Melanocyte of skin (primary cell): ENCODE data around the gene EP300. TPM values are rescaled to one million over a fixed set of nuclear protein-coding genes. Genes with fewer than 3 reads are reported as not detected.

ENCODE experiments used
- small RNA-seq, 2 donors: library from RNA; depleted of rRNA; stranded (forward); fragments of <200 nt; gene quantifications; one replicate each; pipeline ENCODE3, GENCODE V24; 2012
- total RNA-seq, 2 donors: library from RNA; depleted of rRNA; stranded (reverse); fragments of >200 nt; gene quantifications; 2 replicates each; pipeline ENCODE4 v1.2.3, GENCODE V29; 2012

Gene EP300
- total RNA-seq: 10 to 100 TPM; 44.0 to 52.3 TPM

DNA sequence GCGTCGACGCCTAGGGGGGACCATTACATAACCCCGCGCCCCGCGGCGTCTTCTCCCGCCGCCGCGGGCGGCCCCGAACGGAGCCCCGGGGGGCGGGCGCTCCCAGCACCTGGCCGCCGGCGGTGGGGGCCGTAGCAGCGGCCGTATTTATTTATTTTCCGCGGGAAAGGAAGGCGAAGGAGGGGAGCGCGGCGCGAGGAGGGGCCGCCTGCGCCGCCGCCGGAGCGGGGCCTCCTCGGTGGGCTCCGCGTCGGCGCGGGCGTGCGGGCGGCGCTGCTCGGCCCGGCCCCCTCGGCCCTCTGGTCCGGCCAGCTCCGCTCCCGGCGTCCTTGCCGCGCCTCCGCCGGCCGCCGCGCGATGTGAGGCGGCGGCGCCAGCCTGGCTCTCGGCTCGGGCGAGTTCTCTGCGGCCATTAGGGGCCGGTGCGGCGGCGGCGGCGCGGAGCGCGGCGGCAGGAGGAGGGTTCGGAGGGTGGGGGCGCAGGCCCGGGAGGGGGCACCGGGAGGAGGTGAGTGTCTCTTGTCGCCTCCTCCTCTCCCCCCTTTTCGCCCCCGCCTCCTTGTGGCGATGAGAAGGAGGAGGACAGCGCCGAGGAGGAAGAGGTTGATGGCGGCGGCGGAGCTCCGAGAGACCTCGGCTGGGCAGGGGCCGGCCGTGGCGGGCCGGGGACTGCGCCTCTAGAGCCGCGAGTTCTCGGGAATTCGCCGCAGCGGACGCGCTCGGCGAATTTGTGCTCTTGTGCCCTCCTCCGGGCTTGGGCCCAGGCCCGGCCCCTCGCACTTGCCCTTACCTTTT lies at the start of gene EP300:
TSS of gene EP300 (plus strand) at position 570 of the 795 bp plus-strand sequence. CDS start 413 bp downstream, outside the sequence.

DNA sequence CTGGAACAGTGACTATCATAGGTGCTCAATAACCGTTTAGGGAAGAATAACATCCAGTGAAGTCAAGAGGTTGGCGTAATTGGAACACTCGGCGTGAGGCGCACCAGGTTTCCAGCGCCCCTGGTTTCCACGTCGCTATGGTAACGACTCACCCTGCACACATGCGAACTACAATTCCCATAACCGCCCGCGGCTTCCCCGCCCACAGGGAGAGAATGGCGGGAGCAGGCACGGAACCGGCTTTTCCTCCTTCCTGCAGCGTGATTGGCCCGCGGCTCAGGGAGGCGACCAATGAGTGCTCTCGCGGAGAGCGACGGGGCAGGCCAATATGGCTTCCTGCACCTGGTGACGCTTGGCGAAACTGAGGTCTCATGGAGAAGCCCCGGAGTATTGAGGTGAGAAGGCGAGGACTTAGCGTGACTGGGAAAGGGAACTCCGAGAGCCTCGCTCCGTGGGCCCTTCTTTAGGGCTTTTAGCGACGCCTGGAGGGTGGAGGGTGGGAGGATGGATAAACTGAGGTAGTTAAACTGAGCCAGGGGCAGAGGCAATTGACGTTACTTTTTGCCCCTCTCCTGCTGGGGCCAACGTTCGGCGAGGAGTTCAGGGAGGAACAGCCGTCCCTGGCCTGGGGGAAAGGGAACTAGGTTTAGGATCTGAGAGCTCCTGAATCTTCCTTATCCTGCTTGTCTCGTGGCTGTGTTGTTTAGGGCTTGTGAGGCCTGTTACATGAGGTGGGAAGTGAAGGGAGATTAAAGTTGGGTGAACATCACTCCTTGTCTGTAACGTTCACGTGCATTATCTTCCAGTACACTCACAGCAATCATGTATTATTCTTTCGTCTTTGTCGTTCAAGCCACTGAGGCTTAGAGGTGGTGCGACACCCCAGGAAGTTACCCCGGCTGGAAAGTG lies 112.9 kb downstream of the EP300 start, which contains the start of gene L3MBTL2:
TSS of gene L3MBTL2 (plus strand) at position 321 of the 909 bp plus-strand sequence. CDS start at position 372, 51 bp downstream.

Small RNA genes within 50 kb of the gene (small RNA-seq; reads per million reads assigned to genes)
- gene RF00019 (0 reads per million in 2 donors), gene RNU6-375P (0 reads per million in 2 donors)

Other genes starting within 250 kb of the EP300 start
- gene ST13, start 236.0 kb upstream of the EP300 start, total RNA-seq: 100 to 1,000 TPM in 1 of 2 donors, 10 to 100 TPM in 1; 70.9 to 134 TPM
- 10 to 100 TPM in 1 of 2 donors, 1 to 10 TPM in 1; 7.2 to 11.0 TPM for gene XPNPEP3, start 235.4 kb upstream of the EP300 start, total RNA-seq
- not detected for gene DNAJB7, start 230.5 kb upstream of the EP300 start, total RNA-seq
- gene RBX1, start 141.2 kb upstream of the EP300 start, total RNA-seq: 10 to 100 TPM; 44.7 to 61.6 TPM
- 10 to 100 TPM; 31.0 to 37.6 TPM for gene L3MBTL2, start 112.7 kb downstream of the EP300 start, total RNA-seq
- gene CHADL, start 148.3 kb downstream of the EP300 start, total RNA-seq: under 1 TPM; 0.33 to 0.34 TPM
- 10 to 100 TPM; 49.6 to 95.2 TPM for gene RANGAP1, start 193.6 kb downstream of the EP300 start, total RNA-seq
- gene ZC3H7B, start 208.9 kb downstream of the EP300 start, total RNA-seq: 10 to 100 TPM; 37.2 to 41.3 TPM